NCI-H524 treated with DMSO at 0.1 percent for 48 hours (cell line): ENCODE data around the gene WNT3.

Experiments
- DNase-seq: peaks from one replicate; lab custom pipeline; 2025; lab: John Stamatoyannopoulos, UW

The WNT3 gene

GRCh38 chr17:46732160-46732559 lies 86.3 kb downstream of the WNT3 start:
- no peak for DNase-seq

GRCh38 chr17:46730679-46731078 lies 87.8 kb downstream of the WNT3 start:
- no peak for DNase-seq

DNA sequence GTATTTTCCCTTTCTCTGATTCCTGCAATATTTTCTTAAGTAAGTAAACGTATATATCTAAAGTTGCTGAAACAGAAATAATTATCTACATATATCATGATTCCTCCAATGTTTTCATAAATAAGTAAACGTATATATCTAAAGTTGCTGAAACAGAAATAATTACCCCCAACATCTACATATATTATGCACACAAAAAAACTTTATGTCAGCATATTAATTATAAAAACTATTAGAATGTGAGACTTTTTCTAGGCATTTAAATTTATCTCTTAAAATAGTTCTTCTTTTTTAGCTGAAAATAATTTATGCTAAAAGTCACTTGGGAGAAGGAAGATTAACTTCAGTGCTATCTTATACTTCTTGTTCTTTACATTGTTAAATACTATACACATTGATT lies 88.5 kb downstream of the WNT3 start:
- DNase-seq = no peak

DNA sequence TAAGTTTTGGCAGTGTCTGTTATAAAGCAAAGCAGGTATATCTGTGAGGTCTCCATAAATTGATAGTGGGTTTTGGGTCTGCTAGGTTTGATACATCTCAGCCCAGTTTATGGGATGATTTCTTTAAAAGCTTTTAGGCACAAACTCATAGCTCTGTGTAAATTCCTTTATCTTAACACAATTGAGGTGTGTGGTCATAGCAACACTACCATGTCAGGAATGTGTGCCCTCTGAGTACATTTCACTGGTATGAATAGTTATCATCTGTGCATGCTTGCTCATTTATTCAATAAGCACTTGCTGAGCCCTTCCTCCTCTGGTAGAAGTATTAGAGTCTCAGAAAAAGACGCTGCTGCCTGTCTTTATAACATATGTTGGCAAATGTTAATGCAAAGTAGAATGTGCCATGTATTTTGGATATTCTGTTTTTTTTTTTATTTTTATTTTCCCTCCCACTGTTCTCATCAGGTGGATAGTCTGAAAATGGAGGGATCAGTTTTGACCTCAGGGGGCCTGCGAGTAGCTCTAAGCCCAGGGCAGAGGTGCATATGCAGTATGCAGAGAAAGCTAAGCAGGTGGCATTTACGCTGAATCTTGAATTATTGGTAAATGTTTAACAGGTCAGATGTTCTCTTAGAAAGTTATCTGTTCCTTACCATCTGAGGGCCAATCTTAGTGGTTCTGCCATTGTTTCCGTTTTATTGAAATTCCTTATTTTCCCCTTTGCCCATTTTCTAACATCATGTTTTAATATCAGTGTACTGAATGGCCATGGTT lies 90.7 kb downstream of the WNT3 start:
- no peak for DNase-seq

GRCh38 chr17:46726206-46726605 lies 92.3 kb downstream of the WNT3 start:
- no peak for DNase-seq

DNA sequence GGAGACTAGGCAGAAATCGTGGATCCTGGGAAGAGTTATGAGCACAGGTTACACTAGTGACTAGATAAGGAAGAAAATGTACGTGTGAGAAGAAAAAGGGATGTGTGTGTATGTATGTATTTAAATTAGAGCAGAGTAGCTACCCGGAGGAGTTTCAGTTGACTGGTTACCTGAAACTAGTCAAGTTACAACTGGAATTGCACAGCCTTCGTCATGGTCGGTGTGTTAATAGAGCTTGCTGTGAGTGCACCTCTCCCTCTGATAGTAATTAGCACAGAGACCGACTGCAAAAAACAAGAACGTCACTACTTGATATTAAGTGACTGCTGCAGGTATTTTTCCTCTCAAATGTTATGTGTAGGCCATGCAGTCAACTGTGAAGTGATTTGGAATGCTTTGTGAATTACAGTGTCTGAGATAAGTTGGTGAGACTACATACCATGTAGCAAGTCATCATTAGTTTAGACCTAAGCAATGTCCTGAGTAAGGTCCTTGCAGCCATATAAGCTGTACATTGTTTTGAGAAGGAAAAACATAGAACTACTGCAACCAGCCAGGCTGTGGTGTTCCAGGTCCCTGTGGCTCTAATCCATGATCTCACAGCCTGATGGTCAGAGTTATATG lies 95.7 kb downstream of the WNT3 start:
- no peak for DNase-seq

DNA sequence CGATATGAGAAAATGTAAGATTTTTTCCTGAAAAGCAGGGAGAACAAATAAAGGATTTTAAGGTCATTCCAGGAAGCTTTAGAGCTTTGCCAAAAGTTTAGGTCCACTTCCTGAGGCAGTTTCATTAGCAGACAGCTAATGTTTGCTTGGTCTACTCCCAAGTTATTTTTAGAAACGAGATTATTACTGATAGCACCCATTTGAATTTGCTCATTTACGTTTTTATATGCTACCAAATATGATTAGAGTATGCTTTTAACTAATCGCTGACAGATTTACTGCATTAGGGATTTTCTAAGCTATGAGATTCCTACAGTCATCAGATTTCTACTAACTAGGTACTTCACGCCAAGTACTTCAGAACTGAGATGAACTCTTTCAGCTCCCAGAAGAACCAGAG lies 98.1 kb downstream of the WNT3 start:
- DNase-seq = no peak

- DNase-seq = no peak
Measured at GRCh38 chr17:46719891-46720290, 98.6 kb downstream of the WNT3 start.

DNA sequence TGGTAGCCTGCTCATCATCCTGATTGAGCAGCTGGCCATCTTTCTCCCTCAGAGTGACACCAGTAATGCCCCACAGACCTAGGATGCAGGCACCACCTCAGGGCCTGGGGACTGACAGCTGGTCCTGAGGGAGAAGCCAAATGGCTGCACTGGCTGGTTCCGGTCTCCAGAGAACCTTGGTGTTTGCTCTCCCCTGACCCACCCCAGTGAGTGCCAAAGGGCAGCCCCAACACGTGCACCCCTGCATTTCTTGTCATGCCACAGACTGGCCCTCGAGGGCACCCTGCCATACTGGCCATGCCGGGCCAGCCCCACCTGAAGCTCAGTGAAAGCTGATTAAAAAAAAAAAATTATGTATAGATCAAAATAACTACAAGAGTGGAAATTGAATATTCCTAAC lies 100.5 kb downstream of the WNT3 start:
- DNase-seq = no peak
